SU-DHL-6 (cell line): Measurements from ENCODE around the gene F11R.

Experiments
- H2AFZ ChIP-seq: fragments of 200-600 bp; sonication (generic); 2 replicates; pipeline ENCODE4 v1.6.1; 2014; ENCODE audit warnings: low read depth, mild to moderate bottlenecking, moderate library complexity, mixed read lengths, antibody characterized with exemption, low read length; ENCODE audit not compliant: severe bottlenecking
- H3F3A ChIP-seq: fragments of 200-600 bp; shearing (Covaris generic); 2 replicates; pipeline ENCODE4 v1.6.0; 2016; ENCODE audit warnings: antibody characterized with exemption, mild to moderate bottlenecking; ENCODE audit not compliant: insufficient read depth
- H3K27ac ChIP-seq: fragments of 200-600 bp; sonication (generic); 2 replicates; pipeline ENCODE4 v1.5.1; 2016; ENCODE audit warnings: low read depth, mild to moderate bottlenecking, low read length, moderate library complexity, mixed read lengths
- H3K27me3 ChIP-seq: fragments of 200-600 bp; sonication (generic), shearing (Covaris generic); 2 replicates; pipeline ENCODE4 v1.6.0; 2014; ENCODE audit warnings: mild to moderate bottlenecking, low read length
- H3K36me3 ChIP-seq: fragments of 200-600 bp; sonication (generic); 2 replicates; pipeline ENCODE4 v1.6.1; 2014; ENCODE audit warnings: mild to moderate bottlenecking, low read length, mixed read lengths
- H3K4me2 ChIP-seq: fragments of 300-600, 200-600 bp; shearing (Covaris generic), sonication (generic); 2 replicates; pipeline ENCODE4 v1.6.0; 2014; ENCODE audit warnings: low read length, low read depth, mild to moderate bottlenecking; ENCODE audit not compliant: poor library complexity, severe bottlenecking
- H3K4me3 ChIP-seq: fragments of 200-600 bp; sonication (generic); 2 replicates; pipeline ENCODE4 v1.5.1; 2014; ENCODE audit warnings: antibody characterized with exemption, low read length, mild to moderate bottlenecking, mixed read lengths; ENCODE audit not compliant: insufficient read depth, poor library complexity, severe bottlenecking
- H3K79me2 ChIP-seq: fragments of 200-600 bp; sonication (generic); 2 replicates; pipeline ENCODE4 v1.6.1; 2014; ENCODE audit warnings: mild to moderate bottlenecking, low read length, moderate library complexity; ENCODE audit not compliant: insufficient read depth
- H3K9ac ChIP-seq: fragments of 200-600 bp; sonication (generic); 2 replicates; pipeline ENCODE4 v1.7.0; 2014; ENCODE audit warnings: mild to moderate bottlenecking, low read length
- H3K9me2 ChIP-seq: fragments of 200-600 bp; sonication (generic); replicated peaks from 2 replicates; pipeline ENCODE4 v1.6.1; 2014; ENCODE audit warnings: low read length; ENCODE audit not compliant: insufficient read depth
- H3K9me3 ChIP-seq: fragments of 200-600 bp; sonication (generic); 2 replicates; pipeline ENCODE4 v1.6.1; 2014; ENCODE audit warnings: low read length, mixed read lengths; ENCODE audit not compliant: insufficient read depth
- H4K20me1 ChIP-seq: fragments of 200-600 bp; sonication (generic); 2 replicates; pipeline ENCODE4 v1.6.1; 2014; ENCODE audit warnings: low read depth, mild to moderate bottlenecking, antibody characterized with exemption, low read length, moderate library complexity, mixed read lengths
- EZH2phosphoT487 ChIP-seq: fragments of 200-600 bp; sonication (generic), shearing (Covaris generic); conservative IDR thresholded peaks from 2 replicates; pipeline ENCODE4 v1.6.1; 2018; ENCODE audit warnings: mild to moderate bottlenecking, antibody characterized with exemption, low read length, moderate library complexity, mixed read lengths
- TF ChIP-seq, protein P1 (sequence below): fragments of 200-600 bp; sonication (generic); IDR thresholded peaks from one replicate; pipeline ENCODE4 v1.5.1; 2017; ENCODE audit warnings: antibody characterized with exemption, mild to moderate bottlenecking, low read length, moderate library complexity; ENCODE audit not compliant: insufficient read depth, poor library complexity, severe bottlenecking

The F11R gene

DNA sequence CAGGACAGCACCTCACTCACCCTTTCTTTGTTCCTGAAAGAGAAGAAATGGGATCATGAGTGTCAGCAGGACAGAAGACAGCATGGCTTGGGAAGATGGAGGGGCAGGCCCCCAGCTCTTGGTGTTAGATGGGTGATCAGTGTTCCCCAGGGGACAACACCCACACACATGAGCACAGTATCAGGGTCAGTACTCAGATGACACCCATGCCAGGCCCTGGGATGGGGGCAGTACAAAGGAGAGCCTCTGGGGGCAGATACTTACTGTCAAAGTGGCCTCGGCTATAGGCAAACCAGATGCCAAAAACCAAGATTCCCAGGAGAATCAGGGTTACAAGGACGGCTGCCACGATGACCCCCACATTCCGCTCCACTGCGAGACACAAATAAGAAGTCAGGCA is 21.6 kb downstream of the F11R start:
- H3K9me2 ChIP-seq, result no peaks in the 10 kb centered on the region
- no peak overlapping the region for H2AFZ ChIP-seq
- H3K27me3 ChIP-seq, result no peaks in the 10 kb centered on the region
- H3K4me3 ChIP-seq, result no peak overlapping the region
- H3K9me3 ChIP-seq, result no peaks in the 10 kb centered on the region
- no peaks in the 10 kb centered on the region for H3K79me2 ChIP-seq
- TF ChIP-seq EZH2phosphoT487, result no peak
- TF ChIP-seq, protein P1, sequence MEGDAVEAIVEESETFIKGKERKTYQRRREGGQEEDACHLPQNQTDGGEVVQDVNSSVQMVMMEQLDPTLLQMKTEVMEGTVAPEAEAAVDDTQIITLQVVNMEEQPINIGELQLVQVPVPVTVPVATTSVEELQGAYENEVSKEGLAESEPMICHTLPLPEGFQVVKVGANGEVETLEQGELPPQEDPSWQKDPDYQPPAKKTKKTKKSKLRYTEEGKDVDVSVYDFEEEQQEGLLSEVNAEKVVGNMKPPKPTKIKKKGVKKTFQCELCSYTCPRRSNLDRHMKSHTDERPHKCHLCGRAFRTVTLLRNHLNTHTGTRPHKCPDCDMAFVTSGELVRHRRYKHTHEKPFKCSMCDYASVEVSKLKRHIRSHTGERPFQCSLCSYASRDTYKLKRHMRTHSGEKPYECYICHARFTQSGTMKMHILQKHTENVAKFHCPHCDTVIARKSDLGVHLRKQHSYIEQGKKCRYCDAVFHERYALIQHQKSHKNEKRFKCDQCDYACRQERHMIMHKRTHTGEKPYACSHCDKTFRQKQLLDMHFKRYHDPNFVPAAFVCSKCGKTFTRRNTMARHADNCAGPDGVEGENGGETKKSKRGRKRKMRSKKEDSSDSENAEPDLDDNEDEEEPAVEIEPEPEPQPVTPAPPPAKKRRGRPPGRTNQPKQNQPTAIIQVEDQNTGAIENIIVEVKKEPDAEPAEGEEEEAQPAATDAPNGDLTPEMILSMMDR, result no peak
- no peak overlapping the region for H3K27ac ChIP-seq
- H3K4me2 ChIP-seq, result no peak overlapping the region
- no peaks in the 10 kb centered on the region for H3K36me3 ChIP-seq
- H3K9ac ChIP-seq, result no peak overlapping the region
- H4K20me1 ChIP-seq, result no peaks in the 10 kb centered on the region
- no peaks in the 10 kb centered on the region for H3F3A ChIP-seq

DNA sequence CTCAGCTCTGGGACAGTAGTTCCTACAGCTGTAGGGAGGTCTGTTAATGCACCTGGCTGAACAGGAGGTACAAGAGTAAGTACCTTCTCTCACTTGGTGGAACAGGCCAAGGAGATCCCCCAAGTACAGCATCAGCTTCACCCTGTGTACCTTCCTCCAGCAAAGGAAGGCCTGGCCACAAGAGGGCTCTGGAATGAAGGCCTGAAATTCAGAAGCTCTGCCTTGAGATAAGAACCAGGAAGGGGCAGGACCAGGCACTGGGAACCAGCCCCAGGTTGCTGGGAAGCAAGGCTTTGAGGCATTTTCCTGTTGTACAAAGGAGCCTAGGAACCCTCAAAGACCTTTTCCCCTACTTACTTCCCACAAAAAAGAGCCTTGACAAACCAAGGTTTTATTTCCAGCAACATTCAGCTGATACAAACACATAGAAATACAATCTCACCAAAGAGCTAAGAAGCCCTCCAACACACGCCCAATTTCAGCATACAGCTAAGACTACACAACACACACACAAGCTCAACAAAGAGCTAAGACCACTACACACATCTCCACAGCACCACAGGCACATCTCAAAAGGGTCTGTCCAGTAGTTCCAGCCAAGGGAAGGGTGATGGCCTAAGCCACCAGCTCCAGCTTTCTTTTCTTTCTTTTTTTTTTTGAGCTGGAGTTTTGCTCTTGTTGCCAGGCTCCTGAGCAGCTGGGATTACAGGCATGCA is 23.5 kb downstream of the F11R start:
- no peak overlapping the region for H3K9ac ChIP-seq
- no peak overlapping the region for H3K4me2 ChIP-seq
- no peak overlapping the region for H2AFZ ChIP-seq
- no peaks in the 10 kb centered on the region for H3K79me2 ChIP-seq
- H3K27ac ChIP-seq, result no peak overlapping the region
- TF ChIP-seq, protein P1, result no peak
- TF ChIP-seq EZH2phosphoT487, result no peak
- no peak overlapping the region for H3K4me3 ChIP-seq
- H3F3A ChIP-seq, result no peaks in the 10 kb centered on the region
- H3K36me3 ChIP-seq, result no peaks in the 10 kb centered on the region
- no peaks in the 10 kb centered on the region for H3K27me3 ChIP-seq
- H4K20me1 ChIP-seq, result no peaks in the 10 kb centered on the region
- H3K9me2 ChIP-seq, result no peaks in the 10 kb centered on the region
- no peaks in the 10 kb centered on the region for H3K9me3 ChIP-seq

DNA sequence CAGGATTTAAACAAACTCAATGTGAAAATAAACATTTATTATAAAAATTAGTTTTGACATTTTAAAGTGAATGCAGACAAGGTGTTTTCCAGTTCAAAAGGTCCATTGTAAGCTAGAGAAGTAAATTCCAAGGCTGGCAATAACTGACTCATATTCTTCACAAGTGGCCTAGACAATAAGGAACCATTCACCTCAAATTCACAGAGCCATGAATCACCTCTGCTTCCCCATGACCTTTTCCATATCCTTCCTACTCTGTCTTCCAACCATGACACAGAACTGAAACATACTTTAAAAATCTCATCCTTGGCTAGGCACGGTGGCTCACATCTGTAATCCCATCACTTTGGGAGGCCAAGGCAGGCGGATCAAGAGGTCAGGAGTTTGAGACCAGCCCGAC is 24.8 kb downstream of the F11R start:
- Histone ChIP-seq H3K4me2 (no peak overlapping the region), H3K9me3 (no peaks in the 10 kb centered on the region), H3K9me2 (no peaks in the 10 kb centered on the region), H2AFZ (no peak overlapping the region), H3K27ac (no peak overlapping the region), H3K9ac (no peak overlapping the region), H3K27me3 (no peaks in the 10 kb centered on the region), H3K36me3 (no peaks in the 10 kb centered on the region), H4K20me1 (no peaks in the 10 kb centered on the region), H3K79me2 (no peaks in the 10 kb centered on the region), H3K4me3 (no peak overlapping the region), H3F3A (no peaks in the 10 kb centered on the region)
- TF ChIP-seq, protein P1, result no peak
- no peak for TF ChIP-seq EZH2phosphoT487
